GM10266 (cell line): ENCODE results near the gene CXCR6.

Source experiments
- DNase-seq: peaks from one replicate; pipeline ENCODE4 v3.0.0; 2012; ENCODE audit errors: extremely low spot score
- TF ChIP-seq, protein P1 (sequence below): IDR thresholded peaks from 2 replicates; pipeline ENCODE4 v1.5.1; 2012; ENCODE audit warnings: mild to moderate bottlenecking, low read depth; ENCODE audit not compliant: control insufficient read depth, insufficient read depth; ENCODE audit errors: missing control alignments

CXCR6 gene

DNA sequence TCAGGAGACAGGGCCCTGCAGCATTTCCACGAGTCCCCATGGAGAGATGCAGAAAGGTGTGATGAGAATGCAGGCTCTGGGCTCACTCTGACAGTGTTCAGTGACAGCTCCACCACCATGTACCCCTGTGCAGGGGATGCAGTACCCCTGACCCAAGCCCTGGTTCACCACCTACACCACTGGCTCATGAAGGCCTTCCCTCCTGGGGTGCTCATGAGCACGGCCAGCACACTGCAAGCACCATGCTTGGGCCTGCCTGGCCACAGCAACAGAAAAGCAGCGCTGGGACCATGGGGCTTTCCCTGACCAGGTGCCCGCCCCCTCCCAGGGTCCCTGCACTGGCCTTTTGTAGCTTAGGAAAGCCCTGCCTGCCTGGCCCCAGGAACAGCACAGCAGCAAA, 6.2 kb downstream of the CXCR6 start:
- DNase-seq: no peak
- TF ChIP-seq, protein P1, sequence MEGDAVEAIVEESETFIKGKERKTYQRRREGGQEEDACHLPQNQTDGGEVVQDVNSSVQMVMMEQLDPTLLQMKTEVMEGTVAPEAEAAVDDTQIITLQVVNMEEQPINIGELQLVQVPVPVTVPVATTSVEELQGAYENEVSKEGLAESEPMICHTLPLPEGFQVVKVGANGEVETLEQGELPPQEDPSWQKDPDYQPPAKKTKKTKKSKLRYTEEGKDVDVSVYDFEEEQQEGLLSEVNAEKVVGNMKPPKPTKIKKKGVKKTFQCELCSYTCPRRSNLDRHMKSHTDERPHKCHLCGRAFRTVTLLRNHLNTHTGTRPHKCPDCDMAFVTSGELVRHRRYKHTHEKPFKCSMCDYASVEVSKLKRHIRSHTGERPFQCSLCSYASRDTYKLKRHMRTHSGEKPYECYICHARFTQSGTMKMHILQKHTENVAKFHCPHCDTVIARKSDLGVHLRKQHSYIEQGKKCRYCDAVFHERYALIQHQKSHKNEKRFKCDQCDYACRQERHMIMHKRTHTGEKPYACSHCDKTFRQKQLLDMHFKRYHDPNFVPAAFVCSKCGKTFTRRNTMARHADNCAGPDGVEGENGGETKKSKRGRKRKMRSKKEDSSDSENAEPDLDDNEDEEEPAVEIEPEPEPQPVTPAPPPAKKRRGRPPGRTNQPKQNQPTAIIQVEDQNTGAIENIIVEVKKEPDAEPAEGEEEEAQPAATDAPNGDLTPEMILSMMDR: no peak

DNA sequence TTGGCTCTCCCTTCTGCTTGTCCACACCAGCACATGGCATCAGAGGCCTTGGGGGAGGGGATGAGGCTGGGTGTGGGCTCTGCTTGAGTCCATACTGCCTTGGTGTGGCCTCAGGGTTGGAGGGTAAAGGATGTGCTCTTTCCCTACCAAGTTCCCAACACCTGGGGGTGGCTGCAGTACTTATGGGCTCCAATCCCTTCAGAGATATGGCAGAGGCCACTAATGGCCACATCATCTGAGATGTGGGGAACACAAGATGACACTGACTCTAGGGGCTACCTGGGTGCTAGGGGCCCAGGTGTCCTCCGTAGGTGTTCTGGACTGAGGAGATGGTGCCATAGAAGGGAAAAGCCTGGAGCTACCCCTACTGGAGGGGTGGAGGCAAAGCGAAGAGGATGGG, 6.9 kb downstream of the CXCR6 start:
- TF ChIP-seq, protein P1: no peak
- DNase-seq: no peak

DNA sequence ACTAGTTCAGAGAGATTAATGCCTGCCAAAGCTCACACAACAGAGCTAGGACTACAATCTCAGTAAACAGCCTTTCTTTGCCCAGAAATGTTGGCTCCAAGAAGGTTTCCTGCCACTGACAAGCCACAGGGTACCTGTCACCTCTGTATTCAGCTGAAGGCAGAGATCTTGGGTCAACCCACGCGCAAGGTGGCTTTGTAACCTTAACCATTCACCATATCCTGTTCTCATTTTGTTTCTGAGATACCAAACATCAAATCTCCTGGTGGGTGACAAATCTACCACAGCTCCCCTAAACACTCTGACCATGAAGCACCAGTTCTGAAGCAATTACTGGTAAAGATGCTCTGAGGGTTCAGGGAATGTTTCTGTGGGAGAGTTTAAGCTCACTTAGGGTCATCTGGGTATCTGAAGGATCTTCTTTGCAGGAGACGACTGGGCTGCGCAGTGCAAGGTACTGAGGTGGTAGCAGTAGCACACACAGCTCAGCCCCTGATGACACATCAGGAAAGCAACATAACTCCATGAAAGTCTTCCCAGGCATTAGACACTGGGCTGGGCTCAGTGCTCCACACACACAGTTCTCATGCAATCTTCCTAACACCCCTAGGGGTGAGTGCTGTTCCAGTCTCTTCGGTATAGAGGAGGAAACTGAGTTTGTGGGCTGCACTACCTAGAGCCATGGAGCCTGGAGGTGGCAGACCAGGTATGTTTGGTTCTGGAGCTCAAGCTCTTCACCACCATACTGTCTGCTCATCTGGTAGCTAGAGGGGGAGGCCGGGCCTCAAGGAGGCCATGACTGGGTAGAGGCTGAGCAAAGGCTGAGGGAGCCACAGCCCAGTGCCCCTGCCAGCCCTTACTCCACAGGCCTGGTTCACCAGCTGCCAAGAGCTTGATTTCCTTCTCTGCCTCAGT, 7.7 kb downstream of the CXCR6 start:
- TF ChIP-seq, protein P1: no peak
- DNase-seq: no peak

DNA sequence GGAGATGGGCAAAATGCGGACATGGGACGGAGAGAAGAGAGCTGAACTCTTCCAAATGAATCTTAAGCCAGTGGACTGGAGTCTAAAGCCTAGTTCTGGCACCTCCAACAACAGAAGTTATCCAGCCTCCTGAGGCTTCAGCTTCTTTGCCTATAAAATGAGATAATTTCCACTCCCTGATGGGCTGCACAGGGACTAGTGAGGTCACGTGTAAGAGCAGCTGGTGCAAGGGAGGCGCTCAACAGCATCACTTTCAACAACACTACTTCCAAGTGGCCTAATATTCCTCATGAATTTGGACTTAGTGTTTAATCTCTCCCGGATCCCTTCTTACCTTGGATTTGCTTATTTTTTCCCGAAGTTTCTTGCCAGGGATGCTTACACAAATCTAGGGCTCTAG, 8.7 kb downstream of the CXCR6 start:
- TF ChIP-seq, protein P1: no peak
- DNase-seq: no peak

DNA sequence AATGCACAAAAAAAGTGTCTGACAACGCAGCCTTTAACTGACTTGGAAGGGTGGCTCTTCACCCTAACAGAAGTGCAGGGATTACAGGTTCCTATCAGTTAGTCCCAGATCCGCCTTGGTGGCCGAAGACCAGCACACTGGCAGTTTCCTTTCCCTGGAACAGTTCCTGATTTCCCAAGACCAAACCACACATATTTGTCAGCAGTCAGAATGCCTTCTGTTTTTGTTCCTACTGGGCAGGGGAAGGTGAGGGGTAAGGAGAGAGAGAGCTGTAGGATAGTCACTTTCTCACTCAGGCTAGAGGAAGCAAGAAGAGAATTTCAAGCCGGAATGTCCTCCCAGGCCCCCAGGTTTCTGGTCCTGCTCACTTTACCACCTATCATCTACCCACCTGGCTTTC, 9.2 kb downstream of the CXCR6 start:
- DNase-seq: no peak
- TF ChIP-seq, protein P1: no peak

DNA sequence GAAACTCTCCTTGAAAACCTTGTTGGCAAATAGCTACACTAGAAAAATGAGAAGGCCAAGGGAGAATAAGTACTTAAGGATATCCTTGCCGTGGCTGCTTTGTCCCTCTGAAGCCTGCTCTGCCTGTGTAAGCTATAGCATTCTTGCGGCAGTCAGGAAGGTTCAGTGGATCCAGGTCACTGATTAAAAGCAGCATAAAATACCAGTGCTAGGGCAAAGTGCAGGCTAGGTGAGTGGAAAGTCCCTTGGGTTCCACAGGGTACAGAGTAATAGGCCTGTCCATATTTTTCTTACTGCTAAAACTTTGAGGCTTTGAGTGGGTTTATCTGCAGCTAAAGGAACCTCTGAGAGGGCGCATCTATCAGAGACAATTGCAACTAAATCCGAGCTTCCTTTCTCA, 10.3 kb downstream of the CXCR6 start:
- TF ChIP-seq, protein P1: no peak
- DNase-seq: no peak

DNA sequence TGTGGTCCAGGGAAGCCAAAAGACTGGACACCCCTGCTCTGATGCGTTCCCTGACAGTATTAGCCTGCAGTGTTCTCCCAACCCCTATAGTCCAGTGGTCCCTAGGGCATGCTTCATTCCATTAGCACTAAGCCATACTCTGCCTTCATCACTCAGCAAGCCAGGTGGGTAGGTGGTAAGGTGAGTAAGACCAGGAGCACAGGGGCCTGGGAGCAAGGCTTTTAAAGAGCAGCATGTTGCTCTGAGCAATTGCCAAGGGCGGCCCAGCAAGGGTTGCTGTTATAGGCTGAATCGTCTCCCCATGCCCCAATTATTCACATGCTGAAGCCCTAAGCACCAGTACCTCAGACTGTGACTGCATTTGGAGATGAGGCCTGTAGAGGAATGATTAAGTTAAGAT, 11.0 kb downstream of the CXCR6 start:
- DNase-seq: no peak
- TF ChIP-seq, protein P1: no peak
